ENCODE results near the gene JARID2.
A peak's percentile ranks its signal among the peaks of the same experiment; 100 is the strongest.

Gene JARID2

DNA sequence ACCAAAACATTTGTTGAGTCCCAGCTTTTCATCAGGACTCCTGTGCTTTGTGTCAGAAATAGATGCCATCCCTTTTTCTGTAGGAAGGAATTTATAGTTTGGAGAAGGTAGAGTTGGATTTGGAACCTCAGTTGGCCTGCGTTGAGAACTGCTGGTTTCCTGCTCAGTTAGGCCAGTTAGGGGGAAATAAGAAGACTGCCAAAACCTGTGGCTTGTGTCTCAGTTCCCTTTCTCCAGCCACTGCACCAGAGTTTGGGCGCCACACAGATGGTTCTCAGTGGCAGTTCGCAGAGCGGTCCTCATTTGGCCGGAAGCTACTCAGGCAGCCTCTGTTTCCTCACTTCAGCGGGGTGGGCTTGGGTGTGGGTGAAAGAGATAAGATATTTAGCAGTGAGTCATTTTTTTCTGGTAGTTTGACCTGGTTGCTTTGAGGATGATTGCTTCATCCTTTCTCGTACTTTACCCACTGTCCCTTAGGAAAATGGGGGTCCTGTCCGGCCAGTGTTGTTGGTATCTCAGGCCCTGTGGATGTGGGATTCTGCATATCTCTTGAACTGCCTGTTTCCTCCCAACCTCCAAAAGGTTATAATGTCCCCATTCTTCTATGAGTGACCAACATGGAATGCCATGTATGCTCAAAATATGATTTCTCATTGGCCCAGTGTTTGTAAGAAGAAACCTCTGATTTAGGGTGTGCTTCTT, 53.7 kb downstream of the JARID2 start:
- Mint-ChIP-seq H3K9me3 (no peaks in the 10 kb centered on the region), H3K4me1 (peaks cover 90% of the 10 kb centered on the region), H3K36me3 (ENCODE audit: low read depth) (peaks cover 13% of the 10 kb centered on the region), H3K4me3 (peak overlapping the region; percentile 58), H3K27ac (peak overlapping the region; percentile 84), H3K27me3 (no peaks in the 10 kb centered on the region)
- ATAC-seq (peak; percentile 52), DNase-seq (peak; percentile 71)

DNA sequence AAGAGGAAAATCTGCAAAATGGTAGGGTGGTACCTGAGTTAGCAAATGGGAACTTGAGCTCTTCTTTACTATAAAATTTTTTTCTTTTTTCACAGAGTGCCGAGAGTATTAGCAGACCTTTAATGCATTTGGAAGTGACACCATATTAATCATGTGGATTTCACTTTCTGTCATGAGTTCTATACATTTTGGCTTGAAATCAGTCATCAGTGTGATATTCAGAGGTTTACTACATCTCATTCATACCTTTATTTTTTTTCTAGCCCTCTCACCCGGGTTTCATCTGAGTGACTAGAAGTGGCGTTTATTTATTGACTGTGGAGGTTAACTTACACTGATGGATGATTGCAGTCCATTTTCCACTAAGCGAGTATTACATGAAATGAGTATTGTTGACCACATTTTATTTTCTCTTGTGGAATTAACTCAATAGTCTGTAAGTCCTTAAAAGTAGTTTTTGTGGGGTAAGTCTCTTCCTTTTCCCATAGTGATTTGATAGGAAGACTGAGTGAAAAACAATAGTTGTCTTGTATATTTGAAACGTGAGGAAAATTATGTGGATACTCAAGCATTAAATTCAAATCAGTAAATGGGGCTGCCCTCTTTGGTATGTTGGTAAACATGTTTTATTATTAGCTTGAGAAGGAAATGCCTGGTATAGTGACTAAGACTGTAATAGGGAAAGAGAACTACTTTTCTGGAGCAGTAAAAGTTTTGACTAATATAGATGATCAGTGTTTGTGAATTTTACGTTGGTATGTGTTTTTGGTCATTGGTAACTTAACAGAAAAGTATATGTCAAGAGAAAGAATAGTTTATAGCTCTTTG, 55.5 kb downstream of the JARID2 start:
- Mint-ChIP-seq H3K9me3 (no peaks in the 10 kb centered on the region), H3K4me3 (peak overlapping the region; percentile 53), H3K4me1 (peaks cover 93% of the 10 kb centered on the region), H3K36me3 (ENCODE audit: low read depth) (peaks cover 11% of the 10 kb centered on the region), H3K27ac (peak overlapping the region; percentile 84), H3K27me3 (no peaks in the 10 kb centered on the region)
- DNase-seq (no peak), ATAC-seq (peak; percentile 54)

DNA sequence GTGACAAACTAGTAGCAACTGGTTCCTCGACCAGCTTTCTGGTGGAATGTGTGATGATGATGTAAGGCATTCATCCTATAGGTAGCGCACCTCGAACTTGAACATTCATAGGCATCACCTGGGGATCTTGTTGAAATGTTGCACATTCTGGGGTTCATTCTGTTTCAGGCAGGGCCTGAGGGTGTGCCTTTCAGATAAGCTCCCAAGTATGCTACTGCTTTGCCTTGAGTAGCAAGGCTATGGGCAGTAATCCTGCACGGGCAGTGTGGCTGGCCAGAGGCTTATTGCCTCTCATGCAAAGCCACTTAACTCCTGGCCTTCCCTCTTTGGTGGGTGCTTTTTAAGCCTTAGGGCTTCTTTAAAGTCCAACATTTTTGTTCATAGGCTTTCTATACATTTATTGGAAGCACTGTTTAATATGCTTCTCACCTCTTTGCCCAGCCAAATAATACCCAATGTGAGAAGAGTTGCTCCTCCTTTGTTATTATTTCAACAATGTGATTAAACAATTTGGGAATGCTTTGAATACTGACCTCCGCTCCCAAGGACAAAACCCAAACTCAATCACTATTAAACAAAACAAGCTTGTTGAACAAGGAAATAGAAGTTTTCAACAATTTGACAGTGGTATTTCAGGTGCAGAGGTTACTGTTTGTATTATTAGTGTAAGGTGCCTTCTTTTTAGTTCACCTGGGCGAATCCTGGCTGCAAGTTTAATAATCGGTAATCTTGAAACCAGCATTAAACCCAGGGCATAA, 57.5 kb downstream of the JARID2 start:
- Mint-ChIP-seq H3K9me3 (no peaks in the 10 kb centered on the region), H3K4me3 (no peak overlapping the region), H3K27ac (no peak overlapping the region), H3K36me3 (ENCODE audit: low read depth) (peaks cover 11% of the 10 kb centered on the region), H3K4me1 (peaks cover 91% of the 10 kb centered on the region), H3K27me3 (no peaks in the 10 kb centered on the region)
- no peak for ATAC-seq
- DNase-seq = no peak

DNA sequence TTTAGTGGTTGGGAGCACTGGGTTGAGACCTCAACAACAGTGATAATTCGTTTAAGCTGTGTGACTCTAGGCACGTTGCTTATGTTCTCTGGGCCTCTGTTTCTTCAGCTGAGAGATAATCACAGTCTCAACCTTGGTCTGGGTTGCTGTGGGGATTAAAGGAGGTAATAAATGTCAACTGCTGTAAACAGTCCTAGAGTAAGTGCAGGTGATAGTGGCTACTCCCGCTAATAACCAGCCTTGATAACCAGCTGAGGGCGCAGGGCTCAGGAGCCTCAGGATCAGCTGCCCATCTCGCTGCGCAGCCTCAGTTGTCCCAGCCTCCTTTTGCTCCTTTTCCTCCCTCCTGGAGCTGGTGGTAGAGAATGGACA, 58.0 kb downstream of the JARID2 start:
- Mint-ChIP-seq H3K27me3 (no peaks in the 10 kb centered on the region), H3K27ac (no peak overlapping the region)
- no peak for DNase-seq

DNA sequence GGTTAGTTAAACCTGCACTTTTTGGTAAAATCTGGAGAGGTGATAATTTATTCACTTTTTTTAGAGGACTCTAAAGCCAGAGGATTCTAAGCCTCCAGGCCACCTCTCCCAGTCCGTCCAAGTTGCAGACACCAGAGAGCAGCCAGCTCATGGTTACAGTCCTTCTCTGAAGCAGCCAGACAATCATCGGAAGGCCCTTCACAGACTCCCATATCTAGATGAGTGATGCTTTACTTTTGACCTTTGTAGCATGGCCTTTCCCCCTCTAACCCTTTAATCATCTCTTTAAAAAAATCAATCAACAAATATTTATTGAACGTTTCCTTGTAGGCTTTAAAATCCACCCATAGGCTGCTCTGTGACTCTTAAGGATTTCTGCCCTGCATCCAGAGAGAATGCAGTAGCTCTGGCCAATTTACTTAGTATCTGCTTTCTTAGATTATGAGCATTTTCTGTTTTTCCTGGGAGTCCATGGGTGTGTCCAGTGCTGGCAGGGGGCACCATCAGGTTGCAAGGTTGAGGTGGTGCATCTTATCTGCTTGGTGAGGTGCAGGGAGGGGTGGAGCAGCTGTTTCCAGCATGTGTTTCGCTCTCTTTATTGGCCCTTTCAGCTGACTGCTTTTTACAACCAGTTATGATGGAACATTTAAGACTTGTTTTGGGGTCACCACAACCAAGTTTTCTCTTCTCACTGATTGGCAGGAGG, 58.6 kb downstream of the JARID2 start:
- Mint-ChIP-seq H3K4me1 (peaks cover 91% of the 10 kb centered on the region), H3K36me3 (ENCODE audit: low read depth) (peaks cover 15% of the 10 kb centered on the region), H3K27me3 (no peaks in the 10 kb centered on the region), H3K9me3 (no peaks in the 10 kb centered on the region), H3K27ac (peak overlapping the region; percentile 75), H3K4me3 (peak overlapping the region; percentile 34)
- ATAC-seq (no peak), DNase-seq (no peak)

More for the DNA sequence above, 58.0 kb downstream of the JARID2 start:
- H3K36me3 Mint-ChIP-seq (ENCODE audit: low read depth) = peaks cover 13% of the 10 kb centered on the region
- no peak for ATAC-seq
- no peaks in the 10 kb centered on the region for H3K9me3 Mint-ChIP-seq
- H3K4me1 Mint-ChIP-seq = peaks cover 92% of the 10 kb centered on the region
- H3K4me3 Mint-ChIP-seq = no peak overlapping the region

DNA sequence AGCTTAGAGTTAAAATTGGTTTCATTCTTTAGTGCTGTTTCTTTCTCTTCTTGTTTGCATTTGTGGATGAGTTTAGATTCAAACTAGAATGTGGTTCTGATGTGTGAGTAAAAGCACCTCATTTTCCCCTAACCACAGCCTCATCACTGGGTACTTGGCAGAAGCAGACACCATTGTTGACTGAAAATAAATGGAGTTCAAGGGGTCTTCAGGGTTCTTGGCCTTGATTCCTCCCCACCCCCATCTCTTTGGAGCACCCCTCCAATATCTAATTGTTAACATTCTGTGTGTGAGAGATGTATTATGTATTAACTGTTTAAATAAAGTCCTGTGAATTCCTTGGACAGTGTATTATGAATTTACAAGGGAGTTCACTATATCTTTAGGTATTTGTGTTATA, 59.6 kb downstream of the JARID2 start:
- no peak for DNase-seq
- Mint-ChIP-seq H3K27me3 (no peaks in the 10 kb centered on the region), H3K4me3 (peak overlapping the region; percentile 34), H3K36me3 (ENCODE audit: low read depth) (peaks cover 15% of the 10 kb centered on the region), H3K4me1 (peaks cover 90% of the 10 kb centered on the region), H3K9me3 (no peaks in the 10 kb centered on the region), H3K27ac (peak overlapping the region; percentile 75)
- ATAC-seq = peak; percentile 42

DNA sequence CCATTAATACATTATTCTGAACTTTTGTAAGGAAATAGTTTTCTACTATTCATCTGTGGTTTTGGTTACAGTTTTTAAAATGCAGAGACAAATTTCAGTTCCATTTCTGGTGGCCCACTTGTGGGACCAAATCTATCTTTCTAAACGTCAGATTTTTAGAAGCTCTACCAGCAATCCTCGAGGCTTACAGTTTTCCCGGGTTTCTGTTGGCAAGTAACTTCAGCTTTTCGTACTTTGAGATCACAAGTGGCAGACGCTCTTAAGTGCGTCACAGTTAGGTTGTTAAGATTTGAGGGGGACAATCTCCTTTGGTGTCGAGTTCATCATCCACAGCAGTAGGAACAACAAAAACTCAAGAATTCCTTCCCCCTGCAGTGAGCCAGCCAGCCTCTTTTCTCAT, 60.0 kb downstream of the JARID2 start:
- peak overlapping the region; percentile 34 for H3K4me3 Mint-ChIP-seq
- H3K36me3 Mint-ChIP-seq (ENCODE audit: low read depth) = peaks cover 15% of the 10 kb centered on the region
- peak overlapping the region; percentile 75 for H3K27ac Mint-ChIP-seq
- no peaks in the 10 kb centered on the region for H3K27me3 Mint-ChIP-seq
- H3K9me3 Mint-ChIP-seq = no peaks in the 10 kb centered on the region
- no peak for ATAC-seq
- no peak for DNase-seq
- H3K4me1 Mint-ChIP-seq = peaks cover 89% of the 10 kb centered on the region

DNA sequence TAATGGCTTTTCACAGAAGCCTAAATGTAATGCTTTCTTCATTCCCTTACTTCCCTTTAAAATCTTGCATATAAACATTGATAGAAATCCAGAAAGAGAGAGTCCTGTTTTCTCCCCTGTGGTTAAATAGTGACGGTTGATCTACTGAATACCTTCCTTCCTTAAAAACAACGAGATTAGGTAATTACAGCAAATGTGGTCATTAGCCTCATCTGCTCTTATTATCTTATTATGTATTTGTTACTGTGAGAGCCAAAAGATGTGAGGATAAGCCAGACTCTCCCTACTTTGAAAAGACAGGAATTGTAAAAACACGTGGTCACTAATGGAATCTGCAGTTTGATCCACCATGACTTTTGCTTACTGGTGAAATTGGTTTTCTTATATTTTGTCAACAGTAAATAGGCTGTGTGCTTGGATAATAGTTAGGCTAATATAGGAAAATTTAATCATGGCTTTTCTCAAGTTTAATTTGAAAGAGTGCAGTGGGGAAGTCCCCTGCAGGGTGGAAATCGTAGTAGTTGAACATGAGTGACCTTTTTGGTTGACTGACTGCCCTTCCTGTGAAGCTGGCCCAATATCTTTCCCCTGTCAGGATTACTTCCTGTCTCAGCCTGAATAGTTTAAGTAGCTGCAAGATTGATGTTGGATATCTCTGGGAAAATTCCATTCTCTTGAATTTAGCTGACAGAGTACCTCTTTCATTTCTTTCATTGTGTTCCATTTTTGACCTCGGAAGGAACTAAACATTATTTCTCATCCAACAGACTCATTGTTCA, 62.8 kb downstream of the JARID2 start:
- Mint-ChIP-seq H3K36me3 (ENCODE audit: low read depth) (peaks cover 8% of the 10 kb centered on the region), H3K4me3 (peak overlapping the region; percentile 35), H3K27me3 (no peaks in the 10 kb centered on the region), H3K27ac (peak overlapping the region; percentile 78), H3K9me3 (no peaks in the 10 kb centered on the region), H3K4me1 (peaks cover 86% of the 10 kb centered on the region)
- no peak for DNase-seq
- peak; percentile 58 for ATAC-seq

DNA sequence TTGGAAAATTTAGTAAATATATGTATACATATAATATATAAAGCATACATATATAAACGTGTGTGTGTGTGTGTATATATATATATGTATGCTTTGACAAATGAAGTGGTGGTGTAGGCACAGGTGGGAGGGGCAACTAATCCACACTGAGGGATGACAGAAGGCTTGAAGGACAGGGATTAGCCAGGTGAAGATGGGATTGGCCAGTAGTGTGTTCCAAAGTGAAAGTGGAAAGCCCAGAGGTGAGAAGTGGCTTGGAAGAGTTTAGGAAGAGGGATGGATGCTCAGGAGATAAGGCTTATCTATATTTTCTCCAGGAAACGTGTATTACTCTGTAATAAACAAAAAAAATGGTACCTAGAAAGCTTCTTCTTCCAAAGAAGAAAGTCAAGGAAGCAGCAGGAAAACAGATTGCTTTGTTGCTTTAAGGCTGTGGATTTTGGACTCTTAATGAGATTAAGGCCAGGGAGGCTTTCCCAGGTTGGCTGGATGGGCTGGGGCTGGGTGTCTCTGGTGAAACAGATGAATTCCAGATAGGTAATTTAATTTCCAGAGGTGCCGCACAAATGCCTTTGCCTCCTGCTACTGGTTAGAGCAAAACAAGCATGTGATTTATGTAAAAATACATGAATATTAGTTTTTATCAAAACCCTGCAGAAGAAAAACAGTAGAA, 63.9 kb downstream of the JARID2 start:
- H3K27me3 Mint-ChIP-seq = no peaks in the 10 kb centered on the region
- peaks cover 8% of the 10 kb centered on the region for H3K36me3 Mint-ChIP-seq (ENCODE audit: low read depth)
- no peaks in the 10 kb centered on the region for H3K9me3 Mint-ChIP-seq
- DNase-seq = no peak
- ATAC-seq = no peak
- H3K4me3 Mint-ChIP-seq = no peak overlapping the region
- peaks cover 88% of the 10 kb centered on the region for H3K4me1 Mint-ChIP-seq
- peak overlapping the region; percentile 68 for H3K27ac Mint-ChIP-seq

DNA sequence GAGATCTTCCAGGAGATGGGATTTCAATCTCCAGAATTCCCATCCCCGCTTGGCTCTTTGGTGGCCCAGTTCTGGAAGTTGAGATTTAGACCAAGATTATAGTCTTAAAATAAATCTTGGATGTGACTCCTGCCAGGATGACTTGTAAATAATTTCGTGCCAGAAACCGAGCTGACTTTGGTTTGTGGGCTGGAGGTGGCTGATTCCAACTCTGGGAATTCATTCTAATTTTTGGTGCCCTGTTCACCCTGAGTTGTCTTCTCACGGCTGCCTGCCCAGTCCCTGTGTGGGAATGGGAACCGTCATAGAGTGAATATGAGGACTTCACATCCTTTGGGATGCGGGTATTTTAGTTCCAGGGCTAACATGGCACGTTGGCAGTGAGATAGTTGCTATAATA, 64.8 kb downstream of the JARID2 start:
- Mint-ChIP-seq H3K36me3 (ENCODE audit: low read depth) (peaks cover 10% of the 10 kb centered on the region), H3K27me3 (no peaks in the 10 kb centered on the region), H3K4me3 (no peak overlapping the region), H3K27ac (no peak overlapping the region), H3K4me1 (peaks cover 87% of the 10 kb centered on the region), H3K9me3 (no peaks in the 10 kb centered on the region)
- ATAC-seq (no peak), DNase-seq (no peak)

DNA sequence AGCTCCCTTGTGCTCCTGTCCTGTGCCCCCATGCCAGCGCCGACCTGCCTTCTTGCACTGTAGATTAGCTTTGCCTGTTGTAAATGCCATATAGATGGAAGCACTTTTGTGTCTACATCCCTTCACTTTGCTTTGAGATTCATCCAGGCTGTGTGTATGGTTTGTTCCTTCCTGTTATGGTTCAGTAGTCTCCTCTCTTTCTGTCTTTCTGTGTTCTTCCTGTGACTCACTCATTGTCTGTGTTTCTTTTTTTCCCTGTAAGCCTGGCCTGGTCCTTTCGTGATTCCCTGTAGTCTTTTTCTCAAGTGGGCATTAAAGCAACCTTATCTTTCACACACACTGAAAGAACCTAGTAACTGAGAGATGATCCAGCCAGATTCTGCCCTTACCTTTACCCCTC, 66.6 kb downstream of the JARID2 start:
- DNase-seq = no peak
- H3K4me3 Mint-ChIP-seq = peak overlapping the region; percentile 1
- ATAC-seq = peak; percentile 35
- H3K36me3 Mint-ChIP-seq (ENCODE audit: low read depth) = peaks cover 17% of the 10 kb centered on the region
- H3K4me1 Mint-ChIP-seq = peaks cover 91% of the 10 kb centered on the region
- peak overlapping the region; percentile 63 for H3K27ac Mint-ChIP-seq
- no peaks in the 10 kb centered on the region for H3K27me3 Mint-ChIP-seq
- no peaks in the 10 kb centered on the region for H3K9me3 Mint-ChIP-seq

DNA sequence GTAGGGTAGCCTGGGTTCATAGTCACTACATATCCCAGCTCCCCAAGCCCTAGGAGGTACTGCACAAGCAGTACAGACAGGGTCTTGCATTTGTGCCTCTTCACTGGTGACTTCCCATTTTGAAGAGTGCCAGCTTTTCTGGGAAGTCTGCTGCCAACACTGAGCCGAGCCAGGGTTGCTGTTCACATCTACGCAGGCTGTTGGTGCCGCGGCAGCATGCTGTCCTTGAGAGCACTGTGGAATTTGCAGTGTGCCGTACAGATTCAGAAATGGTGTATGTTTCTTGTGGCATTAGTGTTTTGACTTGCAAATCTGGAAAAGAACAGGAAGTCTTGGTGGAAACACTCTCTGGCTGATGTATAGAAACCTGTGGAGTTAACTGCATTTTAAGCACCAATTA, 67.5 kb downstream of the JARID2 start:
- Mint-ChIP-seq H3K9me3 (no peaks in the 10 kb centered on the region), H3K4me3 (no peak overlapping the region), H3K4me1 (peaks cover 91% of the 10 kb centered on the region), H3K27ac (peak overlapping the region; percentile 45), H3K36me3 (ENCODE audit: low read depth) (peaks cover 17% of the 10 kb centered on the region), H3K27me3 (no peaks in the 10 kb centered on the region)
- ATAC-seq = no peak
- no peak for DNase-seq

DNA sequence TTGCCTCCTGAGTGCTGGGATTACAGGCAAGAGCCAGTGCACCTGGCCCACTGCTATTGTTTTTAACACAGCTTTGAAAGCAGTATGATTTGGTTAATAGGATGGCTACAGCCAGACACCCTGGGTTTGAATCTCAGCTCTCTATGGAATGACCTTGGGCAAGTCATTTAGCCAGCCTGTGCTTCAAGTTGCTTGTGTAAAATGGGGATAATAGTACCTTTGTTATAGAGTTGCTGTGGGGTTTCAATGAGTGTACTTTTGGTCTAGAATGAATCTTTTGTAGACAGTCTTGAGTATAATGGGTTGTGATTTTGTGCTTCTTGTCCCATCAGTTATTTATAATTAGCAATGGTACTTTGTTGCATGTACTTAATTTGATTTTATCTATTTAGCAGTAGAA, 70.9 kb downstream of the JARID2 start:
- Mint-ChIP-seq H3K36me3 (ENCODE audit: low read depth) (peaks cover 20% of the 10 kb centered on the region), H3K4me1 (peaks cover 94% of the 10 kb centered on the region), H3K27me3 (no peaks in the 10 kb centered on the region), H3K9me3 (no peaks in the 10 kb centered on the region), H3K27ac (peak overlapping the region; percentile 93), H3K4me3 (peak overlapping the region; percentile 33)
- DNase-seq = no peak
- no peak for ATAC-seq

All from activated naive CD8-positive, alpha-beta T cell treated with anti-CD3 and anti-CD28 coated beads, Interleukin-2, amount 50 U/mL, for 24 hours (primary cell).